Measurements from ENCODE around the gene CABP2.
"Not testable (repeated sequence)": the region's sequence is repeated elsewhere in the genome, so short reads cannot be mapped to it uniquely, and the experiment has no call there.

CABP2 gene

GRCh38 chr11:67490727-67491065 lies 32.5 kb downstream of the CABP2 start:
- Histone ChIP-seq H3K4me1 (ENCODE audit: control insufficient read depth in 1 of 2, insufficient read depth in 2 of 2, low read length in 2 of 2) (peaks cover 0 to 12% of the 10 kb centered on the region in 2 donors), H3K36me3 (ENCODE audit: control insufficient read depth in 1 of 2, insufficient read depth in 2 of 2, low read length in 2 of 2) (peaks cover 18 to 52% of the 10 kb centered on the region in 2 donors), H3K9me3 (ENCODE audit: control insufficient read depth in 1 of 2, low read length in 2 of 2) (no peaks in the 10 kb centered on the region), H3K4me3 (ENCODE audit: low read depth in 1 of 2, low read length in 2 of 2) (no peak overlapping the region), H3K9ac (ENCODE audit: low read depth in 1 of 2, low read length in 2 of 2) (no peak overlapping the region), H3K27me3 (ENCODE audit: control insufficient read depth in 1 of 2, insufficient read depth in 2 of 2, low read length in 2 of 2) (no peaks in the 10 kb centered on the region), H3K27ac (ENCODE audit: low read depth, low read length) (no peak overlapping the region)

GRCh38 chr11:67489885-67490726 lies 33.1 kb downstream of the CABP2 start:
- peaks cover 0 to 15% of the 10 kb centered on the region in 2 donors for H3K4me1 ChIP-seq (ENCODE audit: control insufficient read depth in 1 of 2, insufficient read depth in 2 of 2, low read length in 2 of 2)
- no peak overlapping the region for H3K27ac ChIP-seq (ENCODE audit: low read depth, low read length)
- H3K9ac ChIP-seq (ENCODE audit: low read depth in 1 of 2, low read length in 2 of 2) = no peak overlapping the region
- H3K27me3 ChIP-seq (ENCODE audit: control insufficient read depth in 1 of 2, insufficient read depth in 2 of 2, low read length in 2 of 2) = no peaks in the 10 kb centered on the region
- no peak overlapping the region for H3K4me3 ChIP-seq (ENCODE audit: low read depth in 1 of 2, low read length in 2 of 2)
- H3K36me3 ChIP-seq (ENCODE audit: control insufficient read depth in 1 of 2, insufficient read depth in 2 of 2, low read length in 2 of 2) = peaks cover 18 to 46% of the 10 kb centered on the region in 2 donors
- no peaks in the 10 kb centered on the region for H3K9me3 ChIP-seq (ENCODE audit: control insufficient read depth in 1 of 2, low read length in 2 of 2)

- H3K9ac ChIP-seq (ENCODE audit: low read depth in 1 of 2, low read length in 2 of 2) = no peak overlapping the region
Measured at GRCh38 chr11:67489203-67489884, 33.9 kb downstream of the CABP2 start.

GRCh38 chr11:67486481-67487195 lies 36.6 kb downstream of the CABP2 start:
- Histone ChIP-seq H3K27me3 (ENCODE audit: control insufficient read depth in 1 of 2, insufficient read depth in 2 of 2, low read length in 2 of 2) (no peaks in the 10 kb centered on the region), H3K9ac (ENCODE audit: low read depth in 1 of 2, low read length in 2 of 2) (no peak overlapping the region), H3K27ac (ENCODE audit: low read depth, low read length) (no peak overlapping the region), H3K4me1 (ENCODE audit: control insufficient read depth in 1 of 2, insufficient read depth in 2 of 2, low read length in 2 of 2) (peaks cover 14 to 36% of the 10 kb centered on the region in 2 donors), H3K4me3 (ENCODE audit: low read depth in 1 of 2, low read length in 2 of 2) (no peak overlapping the region), H3K9me3 (ENCODE audit: control insufficient read depth in 1 of 2, low read length in 2 of 2) (no peaks in the 10 kb centered on the region), H3K36me3 (ENCODE audit: control insufficient read depth in 1 of 2, insufficient read depth in 2 of 2, low read length in 2 of 2) (peaks cover 13 to 24% of the 10 kb centered on the region in 2 donors)

More at GRCh38 chr11:67489203-67489884, 33.9 kb downstream of the CABP2 start:
- Histone ChIP-seq H3K4me1 (ENCODE audit: control insufficient read depth in 1 of 2, insufficient read depth in 2 of 2, low read length in 2 of 2) (peaks cover under 1 to 23% of the 10 kb centered on the region in 2 donors), H3K36me3 (ENCODE audit: control insufficient read depth in 1 of 2, insufficient read depth in 2 of 2, low read length in 2 of 2) (peaks cover 18 to 41% of the 10 kb centered on the region in 2 donors), H3K27me3 (ENCODE audit: control insufficient read depth in 1 of 2, insufficient read depth in 2 of 2, low read length in 2 of 2) (no peaks in the 10 kb centered on the region), H3K4me3 (ENCODE audit: low read depth in 1 of 2, low read length in 2 of 2) (no peak overlapping the region), H3K9me3 (ENCODE audit: control insufficient read depth in 1 of 2, low read length in 2 of 2) (no peaks in the 10 kb centered on the region), H3K27ac (ENCODE audit: low read depth, low read length) (no peak overlapping the region)

- not testable (repeated sequence) for H3K27ac ChIP-seq (ENCODE audit: low read depth, low read length); H3K9ac ChIP-seq (ENCODE audit: low read depth in 1 of 2, low read length in 2 of 2); H3K27me3 ChIP-seq (ENCODE audit: control insufficient read depth in 1 of 2, insufficient read depth in 2 of 2, low read length in 2 of 2); H3K4me3 ChIP-seq (ENCODE audit: low read depth in 1 of 2, low read length in 2 of 2); H3K9me3 ChIP-seq (ENCODE audit: control insufficient read depth in 1 of 2, low read length in 2 of 2)
- H3K4me1 ChIP-seq (ENCODE audit: control insufficient read depth in 1 of 2, insufficient read depth in 2 of 2, low read length in 2 of 2) = peaks cover 14 to 36% of the 10 kb centered on the region in 2 donors
- peaks cover 7 to 18% of the 10 kb centered on the region in 2 donors for H3K36me3 ChIP-seq (ENCODE audit: control insufficient read depth in 1 of 2, insufficient read depth in 2 of 2, low read length in 2 of 2)
Measured at GRCh38 chr11:67485873-67486361, 37.3 kb downstream of the CABP2 start.

- H3K27ac ChIP-seq (ENCODE audit: low read depth, low read length) = no peak overlapping the region
- no peaks in the 10 kb centered on the region for H3K9me3 ChIP-seq (ENCODE audit: control insufficient read depth in 1 of 2, low read length in 2 of 2)
- no peaks in the 10 kb centered on the region for H3K27me3 ChIP-seq (ENCODE audit: control insufficient read depth in 1 of 2, insufficient read depth in 2 of 2, low read length in 2 of 2)
- H3K4me3 ChIP-seq (ENCODE audit: low read depth in 1 of 2, low read length in 2 of 2) = peak overlapping the region in 1 of 2 donors; percentile 85
- peaks cover 4 to 12% of the 10 kb centered on the region in 2 donors for H3K36me3 ChIP-seq (ENCODE audit: control insufficient read depth in 1 of 2, insufficient read depth in 2 of 2, low read length in 2 of 2)
- H3K9ac ChIP-seq (ENCODE audit: low read depth in 1 of 2, low read length in 2 of 2) = peak overlapping the region; percentile 39 to 66
- peaks cover 14 to 36% of the 10 kb centered on the region in 2 donors for H3K4me1 ChIP-seq (ENCODE audit: control insufficient read depth in 1 of 2, insufficient read depth in 2 of 2, low read length in 2 of 2)
Measured at GRCh38 chr11:67484847-67485311, 38.4 kb downstream of the CABP2 start.

GRCh38 chr11:67483831-67484665 lies 39.2 kb downstream of the CABP2 start:
- H3K9me3 ChIP-seq (ENCODE audit: control insufficient read depth in 1 of 2, low read length in 2 of 2) = no peaks in the 10 kb centered on the region
- no peaks in the 10 kb centered on the region for H3K27me3 ChIP-seq (ENCODE audit: control insufficient read depth in 1 of 2, insufficient read depth in 2 of 2, low read length in 2 of 2)
- peak overlapping the region; percentile 73 to 85 for H3K4me3 ChIP-seq (ENCODE audit: low read depth in 1 of 2, low read length in 2 of 2)
- peaks cover 0 to 3% of the 10 kb centered on the region in 2 donors for H3K36me3 ChIP-seq (ENCODE audit: control insufficient read depth in 1 of 2, insufficient read depth in 2 of 2, low read length in 2 of 2)
- H3K9ac ChIP-seq (ENCODE audit: low read depth in 1 of 2, low read length in 2 of 2) = peak overlapping the region; percentile 47 to 66
- H3K27ac ChIP-seq (ENCODE audit: low read depth, low read length) = peak overlapping the region; percentile 81
- H3K4me1 ChIP-seq (ENCODE audit: control insufficient read depth in 1 of 2, insufficient read depth in 2 of 2, low read length in 2 of 2) = peaks cover 14 to 36% of the 10 kb centered on the region in 2 donors

GRCh38 chr11:67482827-67483798 lies 40.1 kb downstream of the CABP2 start, which contains the start of gene AIP:
AIP (plus strand) TSS chr11:67483026; CDS start chr11:67483159, 133 bp downstream.
- peak within 1 kb of the TSS; percentile 81 for H3K27ac ChIP-seq (ENCODE audit: low read depth, low read length)
- H3K4me1 ChIP-seq (ENCODE audit: control insufficient read depth in 1 of 2, insufficient read depth in 2 of 2, low read length in 2 of 2) = peaks cover 14 to 36% of the 10 kb centered on the region in 2 donors
- H3K9me3 ChIP-seq (ENCODE audit: control insufficient read depth in 1 of 2, low read length in 2 of 2) = no peaks in the 10 kb centered on the region
- H3K27me3 ChIP-seq (ENCODE audit: control insufficient read depth in 1 of 2, insufficient read depth in 2 of 2, low read length in 2 of 2) = no peaks in the 10 kb centered on the region
- peak within 1 kb of the TSS; percentile 66 to 76 for H3K9ac ChIP-seq (ENCODE audit: low read depth in 1 of 2, low read length in 2 of 2)
- H3K4me3 ChIP-seq (ENCODE audit: low read depth in 1 of 2, low read length in 2 of 2) = peak within 1 kb of the TSS; percentile 73 to 85
- peaks cover 0 to 3% of the 10 kb centered on the region in 2 donors for H3K36me3 ChIP-seq (ENCODE audit: control insufficient read depth in 1 of 2, insufficient read depth in 2 of 2, low read length in 2 of 2)

Measured in duodenal mucosa (tissue), 2 donors.